Activated CD4-positive, alpha-beta T cell treated with anti-CD3 and anti-CD28 coated beads, Interleukin-10, Interleukin-2, amounts not matched to agents 100 ng/mL and 50 ng/mL, durations not matched to agents 16 hours and 8 hours (primary cell): ENCODE data around the gene CNKSR3.

ENCODE experiments used
- DNase-seq: peaks from one replicate; pipeline ENCODE4 v3.0.0-alpha.2; 2020

CNKSR3 gene

DNA sequence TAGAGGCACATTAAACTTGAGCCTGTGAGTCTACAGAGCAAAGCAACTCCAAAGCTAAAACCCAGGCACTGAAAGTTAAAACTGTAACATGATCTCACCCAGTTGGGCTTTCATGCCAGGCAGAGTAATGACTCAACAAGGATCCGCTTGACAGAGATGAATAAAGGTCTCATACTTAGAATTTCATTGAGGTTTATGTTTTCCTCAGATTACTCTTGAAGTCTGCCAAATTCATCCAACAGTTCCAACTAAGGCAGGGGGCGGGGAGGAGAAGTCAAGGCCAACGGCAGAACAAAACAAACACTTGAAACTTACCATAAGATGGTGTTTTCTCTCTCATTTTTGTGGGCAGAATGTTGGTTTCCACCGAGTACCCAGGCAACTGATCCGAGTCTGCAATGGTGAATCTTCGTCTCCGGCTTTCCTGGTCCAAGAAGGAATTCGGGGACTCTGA, 99.8 kb downstream of the CNKSR3 start:
- peak; percentile 80 for DNase-seq

DNA sequence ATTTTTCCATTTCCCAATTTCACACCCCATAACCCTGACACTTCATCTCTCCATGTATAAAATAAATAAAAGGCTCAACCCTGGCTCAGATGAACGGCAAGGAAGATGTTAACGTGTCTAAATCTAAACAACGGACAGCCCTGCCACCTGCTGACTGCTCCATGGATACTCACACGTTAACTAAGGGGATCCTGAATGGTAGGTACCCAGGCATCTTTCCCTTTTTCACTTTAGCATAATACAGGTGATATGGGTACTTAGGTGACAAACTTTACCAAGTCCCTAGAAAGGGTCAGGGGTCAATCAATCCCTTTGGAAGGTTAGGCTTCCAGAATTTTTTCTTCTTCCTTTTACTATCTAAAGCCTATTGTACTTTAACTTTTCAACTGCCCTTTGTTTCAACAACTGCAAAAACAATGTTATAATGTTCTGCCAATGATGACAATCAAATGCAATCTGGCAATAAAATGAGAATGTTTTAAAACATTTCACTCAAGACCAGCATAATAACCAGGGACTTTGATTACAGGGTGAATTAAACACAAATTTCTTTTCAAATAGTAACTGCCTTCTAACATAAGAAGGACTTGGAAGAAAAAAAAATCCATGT, 101.5 kb downstream of the CNKSR3 start:
- DNase-seq, result no peak

DNA sequence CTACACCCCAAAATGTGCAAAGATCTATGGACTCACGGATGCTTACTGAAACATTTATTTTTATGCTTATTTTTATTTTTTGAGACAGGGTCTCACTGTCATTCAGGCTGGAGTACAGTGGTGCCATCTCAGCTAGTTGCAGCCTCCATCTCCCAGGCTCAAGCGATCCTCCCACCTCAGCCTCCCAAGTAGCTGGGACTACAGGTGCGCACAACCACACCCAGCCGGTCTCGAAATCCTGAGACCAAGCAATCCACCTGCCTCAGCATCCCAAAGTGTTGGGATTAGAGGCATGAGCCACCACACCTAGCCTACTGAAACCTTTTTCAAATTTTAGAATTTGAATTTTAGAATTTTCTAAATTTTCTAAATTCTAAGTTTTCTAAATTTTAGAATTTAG, 103.0 kb downstream of the CNKSR3 start:
- no peak for DNase-seq

DNA sequence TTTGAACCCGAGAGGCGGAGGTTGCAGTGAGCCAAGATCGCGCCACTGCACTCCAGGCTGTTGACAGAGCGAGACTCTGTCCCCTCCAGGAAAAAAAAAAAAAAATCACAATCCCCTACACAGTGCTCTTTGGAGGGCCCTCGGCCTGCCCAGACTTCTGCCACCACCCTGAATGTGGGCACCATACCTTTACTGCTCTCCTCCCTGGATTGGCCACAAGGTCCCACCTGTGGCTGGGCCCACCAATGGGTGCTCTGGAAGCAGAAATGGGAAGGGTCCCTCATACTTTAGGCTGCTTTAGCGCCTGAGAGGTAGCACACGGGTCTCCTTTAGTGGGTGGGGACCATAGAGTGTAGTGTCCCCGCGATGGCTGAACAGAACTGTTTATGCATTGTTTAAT, 103.6 kb downstream of the CNKSR3 start:
- no peak for DNase-seq

DNA sequence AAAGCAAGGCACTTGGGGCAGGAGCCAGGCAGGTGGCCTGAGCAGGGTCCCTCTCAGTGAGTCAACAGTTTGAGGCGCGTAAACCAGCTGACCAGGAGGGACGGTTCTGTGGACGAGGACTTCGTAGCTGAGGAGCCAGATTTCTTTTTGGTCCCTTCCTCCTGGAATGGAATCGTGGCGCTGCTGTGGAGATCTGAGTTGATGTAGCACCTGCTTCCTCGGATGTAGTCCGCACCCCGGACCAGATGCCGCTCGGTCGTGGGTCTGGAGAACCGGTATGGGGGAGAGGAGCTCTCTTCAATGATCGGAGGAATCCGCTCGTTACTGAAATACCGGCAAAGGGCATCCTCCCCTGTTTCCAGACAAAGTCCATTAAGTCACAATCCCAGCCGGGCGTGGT, 104.2 kb downstream of the CNKSR3 start:
- no peak for DNase-seq

DNA sequence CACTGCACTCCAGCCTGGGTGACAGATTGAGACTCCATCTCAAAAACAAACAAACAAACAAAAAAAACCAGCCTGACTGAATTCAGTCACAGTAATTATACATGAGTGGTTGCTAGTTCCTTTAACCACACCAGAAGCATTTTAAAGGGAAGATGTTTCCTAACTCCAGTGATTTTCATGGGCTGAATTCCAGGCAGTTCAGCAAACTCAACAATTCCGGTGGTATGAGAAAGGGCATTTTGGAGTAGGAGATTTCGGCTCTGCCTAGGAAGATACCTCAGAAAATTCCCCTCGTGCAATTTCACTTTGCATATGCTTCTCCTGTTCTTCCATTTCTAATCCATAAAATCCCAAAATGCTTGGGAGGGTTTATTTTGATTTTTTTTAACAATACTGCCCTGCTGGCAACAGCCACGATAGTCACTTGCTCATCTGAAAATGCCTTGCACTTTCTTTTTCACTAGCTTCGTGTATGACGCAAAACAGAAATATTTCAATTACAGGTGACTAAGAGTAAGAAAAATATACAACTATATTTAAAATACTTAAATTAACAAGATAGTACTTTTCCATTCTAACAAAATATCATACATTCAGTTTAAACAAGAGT, 105.6 kb downstream of the CNKSR3 start:
- DNase-seq, result peak; percentile 34

DNA sequence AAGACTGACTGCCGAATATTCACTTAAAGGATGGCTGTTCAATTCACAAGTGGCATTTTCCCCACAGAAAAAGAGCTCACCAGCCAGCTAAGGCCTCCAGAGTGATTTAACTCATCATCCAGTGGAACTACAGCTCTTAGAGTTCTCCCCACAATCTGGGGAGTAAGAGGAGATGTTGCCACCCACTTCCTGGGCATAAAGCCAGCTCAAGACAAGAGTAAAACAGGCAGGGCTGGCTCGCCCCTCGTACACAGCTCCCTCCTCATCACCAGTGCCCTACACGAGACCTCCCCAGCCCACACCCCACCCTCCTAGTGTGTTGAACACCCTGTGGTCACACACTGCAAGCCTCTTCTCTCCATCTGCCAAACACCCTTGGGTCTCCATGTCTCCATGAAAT, 106.7 kb downstream of the CNKSR3 start:
- peak; percentile 38 for DNase-seq

- DNase-seq, result no peak
Measured at GRCh38 chr6:154402081-154402780, 108.3 kb downstream of the CNKSR3 start.

- DNase-seq, result no peak
Measured at GRCh38 chr6:154399097-154399496, 111.4 kb downstream of the CNKSR3 start.

- no peak for DNase-seq
Measured at GRCh38 chr6:154397491-154398195, 112.8 kb downstream of the CNKSR3 start.

DNA sequence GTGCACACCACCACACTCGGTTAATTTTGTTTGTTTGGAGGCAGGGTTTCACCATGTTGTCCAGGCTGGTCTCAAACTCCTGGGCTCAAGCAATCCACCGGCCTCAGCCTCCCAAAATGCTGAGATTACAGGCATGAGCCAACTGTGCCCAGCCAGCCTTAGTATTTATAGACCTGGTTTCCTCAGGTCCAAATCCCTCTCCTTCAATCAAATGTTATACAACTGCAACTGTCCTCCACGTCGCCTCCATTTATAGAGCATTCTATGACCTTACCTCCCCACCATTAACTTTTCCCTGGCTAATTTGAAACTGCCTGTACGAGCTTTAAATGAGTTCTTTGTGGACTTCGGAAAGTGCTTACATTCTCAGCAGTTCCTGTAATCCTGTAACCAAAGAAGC, 114.6 kb downstream of the CNKSR3 start:
- no peak for DNase-seq

GRCh38 chr6:154395316-154395715, 115.2 kb downstream of the CNKSR3 start:
- no peak for DNase-seq

DNA sequence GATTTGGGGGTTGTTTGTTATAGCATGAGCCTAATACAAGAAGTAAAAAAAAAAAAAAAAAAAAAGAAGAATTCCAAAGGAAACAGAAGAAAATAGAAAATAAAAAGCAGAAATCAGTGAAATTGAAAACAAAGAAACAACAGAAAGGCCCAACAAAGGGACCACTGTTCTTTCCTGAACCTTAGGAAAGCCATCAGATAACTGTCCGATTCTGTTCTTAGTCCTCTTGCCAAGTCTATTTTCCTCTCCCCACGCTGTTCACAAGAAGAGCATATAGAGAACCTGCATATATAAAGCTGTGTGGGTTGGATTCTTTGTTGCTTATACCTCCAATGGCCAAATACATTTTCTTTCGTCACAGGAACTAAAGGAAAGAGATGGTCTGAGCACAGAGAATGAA, 115.9 kb downstream of the CNKSR3 start:
- DNase-seq, result no peak

DNA sequence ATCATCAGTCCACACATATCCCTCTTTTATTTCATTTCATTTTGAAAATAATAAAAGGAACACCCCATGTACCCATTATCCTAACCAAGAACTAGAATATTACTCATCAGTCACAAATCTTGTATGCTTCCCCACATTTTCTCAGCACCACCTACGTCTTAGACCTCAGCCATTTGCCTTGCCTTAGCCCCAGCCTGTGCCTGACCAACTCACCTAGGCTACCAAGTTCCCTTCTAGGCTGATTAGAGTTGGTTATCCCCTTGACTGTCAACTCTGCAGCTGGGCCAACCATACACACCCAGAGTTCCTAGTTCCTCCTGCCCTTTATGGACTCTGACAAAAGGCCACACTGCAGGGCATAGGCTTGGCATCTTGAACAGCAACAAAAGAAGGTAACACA, 120.5 kb downstream of the CNKSR3 start:
- DNase-seq, result no peak

GRCh38 chr6:154388803-154389202, 121.7 kb downstream of the CNKSR3 start:
- DNase-seq, result no peak

- no peak for DNase-seq
Measured at GRCh38 chr6:154386848-154387717, 123.4 kb downstream of the CNKSR3 start.

GRCh38 chr6:154384191-154384590, 126.3 kb downstream of the CNKSR3 start:
- DNase-seq, result no peak

GRCh38 chr6:154383273-154383672, 127.2 kb downstream of the CNKSR3 start:
- no peak for DNase-seq

GRCh38 chr6:154382740-154383139, 127.7 kb downstream of the CNKSR3 start:
- no peak for DNase-seq

GRCh38 chr6:154381548-154381947, 128.9 kb downstream of the CNKSR3 start:
- DNase-seq, result no peak

DNA sequence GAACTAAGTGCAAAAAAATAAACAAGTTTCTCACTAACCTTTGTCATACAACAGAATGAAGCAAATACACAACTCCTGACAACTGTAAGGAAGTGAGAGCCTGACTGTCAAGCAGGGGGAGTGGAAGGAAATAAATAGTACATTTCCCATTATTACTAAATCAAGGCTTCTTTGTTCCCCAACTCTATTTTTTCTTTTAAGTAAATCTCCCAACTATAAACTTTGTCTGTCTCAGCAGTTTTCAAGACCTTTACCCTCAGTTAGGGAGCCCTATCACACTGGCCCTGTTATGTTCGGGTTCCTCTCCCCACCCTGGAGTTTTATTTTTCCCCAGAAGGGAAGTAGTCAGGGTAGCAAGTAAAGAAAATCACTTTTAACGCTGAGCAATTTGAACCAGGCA, 129.7 kb downstream of the CNKSR3 start:
- DNase-seq, result no peak

DNA sequence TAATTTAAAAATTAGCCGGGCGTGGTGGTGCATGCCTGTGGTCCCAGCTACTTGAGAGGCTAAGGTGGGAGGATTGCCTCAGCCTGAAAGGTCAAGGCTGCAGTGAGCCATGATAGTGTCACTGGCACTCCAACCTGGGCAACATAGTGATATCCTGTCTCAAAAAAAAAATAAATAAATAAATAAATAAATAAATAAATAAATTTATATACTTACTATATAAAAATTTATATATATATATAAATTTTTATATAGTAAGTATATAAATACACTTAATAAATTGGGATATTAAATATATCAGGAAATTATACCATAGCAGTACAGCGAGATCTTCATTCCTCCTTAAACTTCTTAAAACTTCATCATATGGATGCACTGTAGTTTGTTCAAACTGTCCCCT, 130.9 kb downstream of the CNKSR3 start:
- DNase-seq, result no peak

DNA sequence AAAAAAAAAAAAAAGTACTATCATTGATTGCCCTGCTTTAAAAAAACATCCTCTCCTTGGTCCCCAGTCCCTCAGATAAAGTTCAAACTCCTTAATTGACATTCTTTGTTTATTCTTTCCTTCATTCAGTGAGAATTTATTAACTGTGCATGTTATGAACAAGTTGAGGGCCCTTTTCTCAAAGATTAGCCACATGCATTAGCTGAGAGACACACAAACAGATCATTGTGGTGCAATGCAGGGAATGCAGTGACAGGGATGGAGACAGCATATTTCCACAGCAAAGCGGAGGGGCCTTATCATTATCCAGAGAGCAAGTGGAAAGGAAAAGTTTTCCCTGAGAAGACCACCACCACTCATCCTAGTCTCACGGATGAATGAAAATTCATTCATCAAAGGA, 132.0 kb downstream of the CNKSR3 start:
- no peak for DNase-seq
